Common myeloid progenitor, CD34-positive (primary cell): ENCODE results near the gene TUBB1.

Experiments used
- CTCF ChIA-PET: fragments of 350-600 bp; sonication (Branson Sonifier 250); formaldehyde crosslinking; loops from one replicate; lab custom pipeline; 2021; ENCODE audit warnings: antibody characterized with exemption; lab: Charles Lee
- POLR2A ChIA-PET: fragments of 350-600 bp; sonication (Branson Sonifier 250); formaldehyde crosslinking; loops from one replicate; lab custom pipeline; 2021; ENCODE audit warnings: antibody characterized with exemption; lab: Charles Lee
- DNase-seq, 3 donors: peaks; one replicate each; pipeline versions ENCODE4 v3.0.0 to v3.0.0-alpha.2; 2013
- H3K27ac ChIP-seq, 2 experiments: 1 replicate in 1 of 2; 2 replicates in 1 of 2; pipeline ENCODE4 v1.7.0; 2013; ENCODE audit warnings: inconsistent platforms in 2 of 2, low read length in 2 of 2, mild to moderate bottlenecking in 2 of 2, low read depth in 1 of 2, moderate library complexity in 1 of 2; ENCODE audit not compliant: severe bottlenecking in 2 of 2, insufficient read depth in 1 of 2, poor library complexity in 1 of 2
- H3K27me3 ChIP-seq, 5 experiments: replicated peaks in 2 of 5; 1 replicate in 3 of 5; 2 replicates in 2 of 5; pipeline versions ENCODE4 v1.6.1 to v1.7.0; 2013; ENCODE audit warnings: low read length in 4 of 5, mild to moderate bottlenecking in 2 of 5, moderate library complexity in 2 of 5, inconsistent platforms in 1 of 5; ENCODE audit not compliant: insufficient read depth in 5 of 5, control insufficient read depth in 4 of 5
- H3K36me3 ChIP-seq, 4 experiments: 1 replicate in 2 of 4; 2 replicates in 2 of 4; pipeline versions ENCODE4 v1.6.1 to v1.7.0; 2013; ENCODE audit warnings: low read length in 3 of 4, control low read depth in 1 of 4, mild to moderate bottlenecking in 1 of 4; ENCODE audit not compliant: control insufficient read depth in 4 of 4, insufficient read depth in 4 of 4
- H3K4me1 ChIP-seq, 4 experiments: 1 replicate in 3 of 4; 2 replicates in 1 of 4; pipeline versions ENCODE4 v1.6.1 to v1.7.1; 2013; ENCODE audit warnings: low read length in 3 of 4, mild to moderate bottlenecking in 3 of 4, control low read depth in 1 of 4, inconsistent platforms in 1 of 4, moderate library complexity in 1 of 4; ENCODE audit not compliant: control insufficient read depth in 4 of 4, insufficient read depth in 4 of 4; ENCODE audit errors: control extremely low read depth in 1 of 4
- H3K4me3 ChIP-seq, 7 experiments: 1 replicate in 4 of 7; 2 replicates in 3 of 7; pipeline versions ENCODE4 v1.5.1 to v1.7.0; 2013; ENCODE audit warnings: mild to moderate bottlenecking in 7 of 7, low read length in 6 of 7, moderate library complexity in 6 of 7, inconsistent platforms in 2 of 7, low read depth in 2 of 7, control low read depth in 1 of 7; ENCODE audit not compliant: insufficient read depth in 4 of 7, control insufficient read depth in 1 of 7; ENCODE audit errors: extremely low read depth in 1 of 7
- H3K9me3 ChIP-seq, 5 experiments: 1 replicate in 4 of 5; 2 replicates in 1 of 5; pipeline versions ENCODE4 v1.6.1 to v1.7.1; 2013; ENCODE audit warnings: low read length in 4 of 5, mild to moderate bottlenecking in 2 of 5, inconsistent platforms in 1 of 5, low read depth in 1 of 5, moderate library complexity in 1 of 5; ENCODE audit not compliant: control insufficient read depth in 4 of 5, insufficient read depth in 2 of 5; ENCODE audit errors: control extremely low read depth in 1 of 5
- WGBS: methylation state at CpG from one replicate; pipeline ENCODE4 v1.1.5; 2013; ENCODE audit not compliant: insufficient coverage; 5-methylcytosine and 5-hydroxymethylcytosine counted together

The TUBB1 gene

GRCh38 chr20:59046862-59047261, 27.6 kb downstream of the TUBB1 start:
- Histone ChIP-seq H3K4me3 (no peak overlapping the region), H3K4me1 (peaks cover 0 to 12% (median 10%) of the 10 kb centered on the region in 4 experiments), H3K9me3 (no peaks in the 10 kb centered on the region), H3K27me3 (peaks cover 0 to 10% (median 2%) of the 10 kb centered on the region in 5 experiments), H3K27ac (no peak overlapping the region), H3K36me3 (no peaks in the 10 kb centered on the region)
- 100% methylated on average over 1 of the region's 3 CpGs for WGBS
- no peak for DNase-seq
- POLR2A ChIA-PET, result no interaction called here
- CTCF ChIA-PET, result no interaction called here

GRCh38 chr20:59047938-59048680, 28.9 kb downstream of the TUBB1 start:
- ChIA-PET POLR2A (no interaction called here), CTCF (no interaction called here)
- H3K27ac ChIP-seq, result no peak overlapping the region
- no peaks in the 10 kb centered on the region for H3K36me3 ChIP-seq
- H3K4me3 ChIP-seq, result no peak overlapping the region
- peaks cover 0 to 3% (median 2%) of the 10 kb centered on the region in 4 experiments for H3K4me1 ChIP-seq
- H3K9me3 ChIP-seq, result no peaks in the 10 kb centered on the region
- 96% methylated on average over 4 of the region's 5 CpGs for WGBS
- peaks cover 0 to 10% (median 2%) of the 10 kb centered on the region in 5 experiments for H3K27me3 ChIP-seq
- DNase-seq, result peak in 1 of 3 donors; percentile 9

GRCh38 chr20:59048681-59049030, 29.4 kb downstream of the TUBB1 start:
- POLR2A ChIA-PET, result no interaction called here
- Histone ChIP-seq H3K36me3 (no peaks in the 10 kb centered on the region), H3K4me3 (no peak overlapping the region), H3K9me3 (no peaks in the 10 kb centered on the region), H3K27me3 (peaks cover 0 to 10% (median 2%) of the 10 kb centered on the region in 5 experiments), H3K4me1 (no peaks in the 10 kb centered on the region), H3K27ac (no peak overlapping the region)
- 100% methylated on average over 1 of the region's 2 CpGs for WGBS
- DNase-seq, result no peak
- CTCF ChIA-PET, result no interaction called here

- Histone ChIP-seq H3K4me1 (no peaks in the 10 kb centered on the region), H3K27me3 (peaks cover 0 to 10% (median 2%) of the 10 kb centered on the region in 5 experiments), H3K27ac (no peak overlapping the region), H3K4me3 (no peak overlapping the region), H3K36me3 (no peaks in the 10 kb centered on the region), H3K9me3 (no peaks in the 10 kb centered on the region)
- CTCF ChIA-PET, result interaction anchor here (1.0 to 1.5 kb wide), 2 partner anchors 10 to 38 kb away, joined by 4 read pairs; no protein-coding TSS in a partner anchor
- WGBS, result no CpG with 5 or more reads among the region's 1 CpG
- no peak for DNase-seq
- POLR2A ChIA-PET, result interaction anchor here (0.6 kb wide), 1 partner anchor 26 kb away, joined by 8 read pairs; no protein-coding TSS in a partner anchor
These were observed 31.2 kb downstream of the TUBB1 start for GRCh38 chr20:59050437-59050836.

GRCh38 chr20:59051666-59052185, 32.5 kb downstream of the TUBB1 start:
- H3K4me1 ChIP-seq, result no peaks in the 10 kb centered on the region
- H3K27ac ChIP-seq, result no peak overlapping the region
- DNase-seq, result no peak
- H3K36me3 ChIP-seq, result no peaks in the 10 kb centered on the region
- peaks cover 0 to 10% (median 0%) of the 10 kb centered on the region in 5 experiments for H3K27me3 ChIP-seq
- H3K4me3 ChIP-seq, result no peak overlapping the region
- POLR2A ChIA-PET, result no interaction called here
- H3K9me3 ChIP-seq, result no peaks in the 10 kb centered on the region
- WGBS, result 92% methylated on average over 2 of the region's 6 CpGs
- CTCF ChIA-PET, result no interaction called here

GRCh38 chr20:59055302-59055701, 36.1 kb downstream of the TUBB1 start:
- no peak overlapping the region for H3K27ac ChIP-seq
- H3K27me3 ChIP-seq, result peaks cover 0 to 7% (median 0%) of the 10 kb centered on the region in 5 experiments
- no peaks in the 10 kb centered on the region for H3K4me1 ChIP-seq
- WGBS, result 100% methylated on average over 2 of the region's 7 CpGs
- peak; percentile 31 to 56 (median 48) for DNase-seq
- ChIA-PET CTCF (interaction anchor here (1.0 to 1.4 kb wide), 2 partner anchors 12 to 152 kb away, joined by 3 to 4 read pairs; no protein-coding TSS in a partner anchor), POLR2A (no interaction called here)
- H3K4me3 ChIP-seq, result no peak overlapping the region
- H3K9me3 ChIP-seq, result no peaks in the 10 kb centered on the region
- no peaks in the 10 kb centered on the region for H3K36me3 ChIP-seq

GRCh38 chr20:59062081-59062480, 42.9 kb downstream of the TUBB1 start:
- peaks cover 0 to 8% (median 5%) of the 10 kb centered on the region in 5 experiments for H3K27me3 ChIP-seq
- WGBS, result 94% methylated on average over 3 of the region's 4 CpGs
- ChIA-PET CTCF (no interaction called here), POLR2A (no interaction called here)
- no peaks in the 10 kb centered on the region for H3K36me3 ChIP-seq
- no peak overlapping the region for H3K27ac ChIP-seq
- no peaks in the 10 kb centered on the region for H3K4me1 ChIP-seq
- no peak for DNase-seq
- no peaks in the 10 kb centered on the region for H3K9me3 ChIP-seq
- H3K4me3 ChIP-seq, result no peak overlapping the region
